Prostate gland (tissue), 2 donors: ENCODE data around the gene C14orf132.

ENCODE experiments used
- POLR2A ChIP-seq: fragments of 450-650 bp; IDR thresholded peaks from one replicate; pipeline ENCODE4 v1.6.1; 2016; ENCODE audit warnings: antibody characterized with exemption, mild to moderate bottlenecking
- TF ChIP-seq, protein P1 (sequence below), 4 experiments: fragments of 200-600 bp in 2 of 4; fragments of 450-650 bp in 2 of 4; sonication (generic) in 2 of 4; IDR thresholded peaks; 1 replicate in 3 of 4; 2 replicates in 1 of 4; pipeline ENCODE4 v1.5.1; 2016 to 2019; ENCODE audit warnings: antibody characterized with exemption in 4 of 4, mild to moderate bottlenecking in 2 of 4, moderate library complexity in 2 of 4

DNA sequence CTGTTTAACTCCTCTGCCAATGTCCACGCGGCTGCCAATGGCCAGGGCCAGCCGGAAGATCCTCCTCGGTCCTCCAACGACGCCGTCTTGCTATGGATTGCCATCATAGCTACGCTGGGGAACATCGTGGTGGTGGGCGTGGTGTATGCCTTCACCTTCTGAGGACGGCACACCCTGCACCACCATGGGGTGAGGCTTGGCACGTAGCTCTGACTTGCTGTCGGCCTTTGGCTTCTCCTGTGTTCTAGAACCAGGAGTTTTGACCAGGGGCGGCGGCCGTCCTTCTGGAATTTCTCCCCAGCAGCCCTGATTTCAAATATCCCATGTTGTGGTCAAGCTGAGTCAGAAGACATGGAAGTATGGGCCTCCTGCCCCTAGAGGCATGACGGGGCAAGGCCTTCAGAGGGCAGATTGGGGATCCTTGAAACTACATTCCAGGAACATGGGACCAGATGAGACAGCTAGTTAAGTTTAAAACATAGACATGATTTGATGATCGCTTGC, 47.5 kb downstream of the C14orf132 start:
- TF ChIP-seq POLR2A = no peak
- TF ChIP-seq, protein P1, sequence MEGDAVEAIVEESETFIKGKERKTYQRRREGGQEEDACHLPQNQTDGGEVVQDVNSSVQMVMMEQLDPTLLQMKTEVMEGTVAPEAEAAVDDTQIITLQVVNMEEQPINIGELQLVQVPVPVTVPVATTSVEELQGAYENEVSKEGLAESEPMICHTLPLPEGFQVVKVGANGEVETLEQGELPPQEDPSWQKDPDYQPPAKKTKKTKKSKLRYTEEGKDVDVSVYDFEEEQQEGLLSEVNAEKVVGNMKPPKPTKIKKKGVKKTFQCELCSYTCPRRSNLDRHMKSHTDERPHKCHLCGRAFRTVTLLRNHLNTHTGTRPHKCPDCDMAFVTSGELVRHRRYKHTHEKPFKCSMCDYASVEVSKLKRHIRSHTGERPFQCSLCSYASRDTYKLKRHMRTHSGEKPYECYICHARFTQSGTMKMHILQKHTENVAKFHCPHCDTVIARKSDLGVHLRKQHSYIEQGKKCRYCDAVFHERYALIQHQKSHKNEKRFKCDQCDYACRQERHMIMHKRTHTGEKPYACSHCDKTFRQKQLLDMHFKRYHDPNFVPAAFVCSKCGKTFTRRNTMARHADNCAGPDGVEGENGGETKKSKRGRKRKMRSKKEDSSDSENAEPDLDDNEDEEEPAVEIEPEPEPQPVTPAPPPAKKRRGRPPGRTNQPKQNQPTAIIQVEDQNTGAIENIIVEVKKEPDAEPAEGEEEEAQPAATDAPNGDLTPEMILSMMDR (IDR thresholded peaks at IDR 0.05) = no peak
